Chondrocyte (in vitro differentiated cells): ENCODE data around the gene HBZ. TPM values are rescaled to one million over a fixed set of nuclear protein-coding genes. Genes with fewer than 3 reads are reported as not detected.
A peak's percentile ranks its signal among the peaks of the same experiment; 100 is the strongest.
"Not testable (repeated sequence)": the region's sequence is repeated elsewhere in the genome, so short reads cannot be mapped to it uniquely, and the experiment has no call there.

Source experiments
- DNase-seq: peaks from one replicate; pipeline ENCODE4 v3.0.0; 2021; ENCODE audit warnings: mixed read lengths, low spot score
- H3K27ac Mint-ChIP-seq: one replicate; pipeline ENCODE4 v1.8.0; 2021; ENCODE audit warnings: mild to moderate bottlenecking, moderate library complexity, mixed read lengths; ENCODE audit not compliant: unreplicated experiment
- H3K27me3 Mint-ChIP-seq: 2 replicates; pipeline ENCODE4 v1.8.0; 2021; ENCODE audit warnings: low read depth, mixed read lengths
- H3K36me3 Mint-ChIP-seq: 2 replicates; pipeline ENCODE4 v1.8.0; 2021; ENCODE audit warnings: low read depth, mixed read lengths
- H3K4me1 Mint-ChIP-seq: 2 replicates; pipeline ENCODE4 v1.8.0; 2021; ENCODE audit warnings: low read depth, mild to moderate bottlenecking, mixed read lengths
- H3K4me3 Mint-ChIP-seq: one replicate; pipeline ENCODE4 v1.8.0; 2021; ENCODE audit warnings: mild to moderate bottlenecking, moderate library complexity, mixed read lengths; ENCODE audit not compliant: unreplicated experiment
- H3K9me3 Mint-ChIP-seq: 2 replicates; pipeline ENCODE4 v1.8.0; 2021; ENCODE audit warnings: low read depth, mixed read lengths
- CTCF ChIP-seq: fragments of 200-600 bp; sonication (generic); IDR thresholded peaks from 2 replicates; pipeline ENCODE4 v1.5.0; 2021; ENCODE audit warnings: antibody characterized with exemption, mild to moderate bottlenecking, moderate library complexity
- total RNA-seq: library from RNA; stranded (reverse); gene quantifications from 3 replicates; pipeline ENCODE4 v1.2.1, GENCODE V29; 2021

The HBZ gene
- total RNA-seq, 1 donor from 2014 or later = not detected

- DNase-seq = no peak
- Mint-ChIP-seq H3K9me3 (no peaks in the 10 kb centered on the region), H3K4me3 (no peak overlapping the region), H3K27me3 (no peaks in the 10 kb centered on the region), H3K27ac (no peak overlapping the region), H3K4me1 (peaks cover 9% of the 10 kb centered on the region), H3K36me3 (no peaks in the 10 kb centered on the region)
- TF ChIP-seq CTCF = no peak
Measured at GRCh38 chr16:144797-145252, 7.6 kb upstream of the HBZ start.

DNA sequence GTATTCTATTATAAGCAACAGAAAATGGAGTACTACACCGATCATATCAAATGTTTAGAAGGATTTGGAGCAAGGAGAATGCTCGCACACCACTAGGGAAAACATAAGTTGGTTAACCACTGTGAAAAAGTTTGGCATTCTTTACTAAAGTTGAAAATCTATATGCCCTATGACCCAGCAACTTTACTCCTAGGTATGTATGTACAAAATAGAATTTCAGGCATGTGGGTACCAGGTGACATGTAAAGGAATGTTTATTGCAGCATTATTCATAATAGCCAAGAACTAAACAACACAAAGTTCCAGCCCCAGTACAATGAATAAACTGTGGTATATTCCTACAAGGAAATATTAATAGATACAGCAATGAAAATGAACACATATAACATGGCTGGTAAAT is 5.8 kb upstream of the HBZ start:
- no peak overlapping the region for H3K27ac Mint-ChIP-seq
- no peak overlapping the region for H3K4me3 Mint-ChIP-seq
- H3K27me3 Mint-ChIP-seq = no peaks in the 10 kb centered on the region
- no peak for TF ChIP-seq CTCF
- H3K36me3 Mint-ChIP-seq = no peaks in the 10 kb centered on the region
- H3K4me1 Mint-ChIP-seq = peaks cover 9% of the 10 kb centered on the region
- H3K9me3 Mint-ChIP-seq = no peaks in the 10 kb centered on the region
- no peak for DNase-seq

GRCh38 chr16:149024-149660 is 3.3 kb upstream of the HBZ start:
- H3K4me3 Mint-ChIP-seq = no peak overlapping the region
- peaks cover 9% of the 10 kb centered on the region for H3K4me1 Mint-ChIP-seq
- H3K27ac Mint-ChIP-seq = peak overlapping the region; percentile 27
- no peaks in the 10 kb centered on the region for H3K27me3 Mint-ChIP-seq
- no peaks in the 10 kb centered on the region for H3K9me3 Mint-ChIP-seq
- DNase-seq = no peak
- no peaks in the 10 kb centered on the region for H3K36me3 Mint-ChIP-seq
- TF ChIP-seq CTCF = no peak

GRCh38 chr16:153129-153521 is 681 bp downstream of the HBZ start:
- not testable (repeated sequence) for H3K9me3 Mint-ChIP-seq, H3K4me3 Mint-ChIP-seq, H3K27ac Mint-ChIP-seq, H3K36me3 Mint-ChIP-seq, DNase-seq
- H3K4me1 Mint-ChIP-seq = peaks cover 15% of the 10 kb centered on the region
- peaks cover 10% of the 10 kb centered on the region for H3K27me3 Mint-ChIP-seq

DNA sequence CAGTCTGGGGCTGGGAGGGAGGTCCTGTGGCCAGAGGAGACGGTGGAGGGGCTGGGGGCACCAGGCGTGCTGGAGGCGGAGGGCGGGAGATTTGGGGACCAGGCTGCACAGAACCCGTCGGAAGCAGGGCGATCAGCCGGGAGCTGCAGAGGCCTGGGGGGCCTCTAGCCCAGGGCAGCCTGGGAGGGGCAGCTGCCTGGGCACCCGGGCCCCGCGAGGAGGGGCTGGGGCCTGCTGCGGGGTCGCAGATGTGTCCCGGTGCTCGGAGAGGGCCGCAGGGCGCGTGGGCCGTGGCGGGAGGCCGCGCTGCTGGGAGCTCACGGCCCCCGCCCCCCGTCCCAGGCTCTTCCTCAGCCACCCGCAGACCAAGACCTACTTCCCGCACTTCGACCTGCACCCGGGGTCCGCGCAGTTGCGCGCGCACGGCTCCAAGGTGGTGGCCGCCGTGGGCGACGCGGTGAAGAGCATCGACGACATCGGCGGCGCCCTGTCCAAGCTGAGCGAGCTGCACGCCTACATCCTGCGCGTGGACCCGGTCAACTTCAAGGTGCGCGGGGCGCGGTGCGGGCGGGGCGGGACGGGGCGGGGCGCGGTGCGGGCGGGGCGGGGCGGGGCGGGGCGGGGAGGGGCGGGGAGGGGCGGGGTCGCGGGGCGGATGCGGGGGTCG is 1.2 kb downstream of the HBZ start:
- not testable (repeated sequence) for H3K4me3 Mint-ChIP-seq, H3K9me3 Mint-ChIP-seq, H3K36me3 Mint-ChIP-seq, DNase-seq, H3K27ac Mint-ChIP-seq
- Mint-ChIP-seq H3K27me3 (peaks cover 13% of the 10 kb centered on the region), H3K4me1 (peaks cover 15% of the 10 kb centered on the region)

- Mint-ChIP-seq H3K9me3 (no peaks in the 10 kb centered on the region), H3K4me1 (peaks cover 8% of the 10 kb centered on the region), H3K27me3 (peaks cover 18% of the 10 kb centered on the region), H3K27ac (no peak overlapping the region), H3K4me3 (peak overlapping the region; percentile 63), H3K36me3 (peaks cover 1% of the 10 kb centered on the region)
- no peak for TF ChIP-seq CTCF
- no peak for DNase-seq
Measured at GRCh38 chr16:154217-155030, 2.0 kb downstream of the HBZ start.
